ENCODE data around the gene SSBP4. TPM values are rescaled to one million over a fixed set of nuclear protein-coding genes. Genes with fewer than 3 reads are reported as not detected.
A peak's percentile ranks its signal among the peaks of the same experiment; 100 is the strongest.

The SSBP4 gene
- total RNA-seq, 1 experiment from 2014 or later: 164 TPM

DNA sequence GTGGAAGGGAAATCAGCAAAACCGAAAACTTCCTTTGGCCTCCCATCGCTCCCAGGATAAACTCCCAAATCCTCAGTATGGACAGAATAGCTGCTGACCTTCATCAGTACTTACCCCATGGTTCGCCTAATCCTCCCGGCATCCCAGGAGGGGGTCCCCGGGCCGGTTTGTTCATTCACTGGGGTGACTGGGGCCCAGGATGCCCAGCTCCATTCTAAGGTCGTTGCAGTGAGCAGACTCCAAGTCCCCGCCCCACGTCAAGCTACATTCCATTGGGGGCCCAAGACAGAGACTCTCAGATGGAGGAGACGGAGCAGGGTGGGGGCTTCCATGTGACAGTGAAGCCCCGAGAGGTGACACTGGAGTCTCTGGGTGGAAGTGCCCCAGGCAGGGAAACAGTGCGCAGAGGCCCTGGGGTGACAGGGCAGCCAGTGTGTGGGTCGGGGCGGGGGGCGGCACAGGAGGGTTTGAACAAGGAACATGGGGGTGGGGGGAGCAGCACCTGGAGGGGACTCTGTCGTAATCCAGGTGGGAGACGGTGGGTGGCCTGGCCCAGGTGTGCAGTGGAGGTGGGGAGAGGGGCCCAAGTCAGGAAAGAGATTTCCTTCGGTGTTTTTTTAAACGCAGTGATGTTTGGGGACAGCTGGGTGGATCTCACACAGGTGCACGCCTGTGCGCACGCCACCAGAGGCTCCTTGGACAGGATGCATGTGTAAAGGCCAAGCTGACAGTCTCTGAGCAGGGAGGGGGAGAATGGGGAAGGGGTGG, 5.1 kb downstream of the SSBP4 start:
- Histone ChIP-seq H3K27ac (ENCODE audit: low read depth, low read length) (no peak overlapping the region), H3K79me2 (ENCODE audit: insufficient read depth, low read length) (peaks cover 78% of the 10 kb centered on the region), H3K9ac (ENCODE audit: low read length) (no peak overlapping the region), H3K27me3 (ENCODE audit: insufficient read depth, low read length) (no peaks in the 10 kb centered on the region), H3K9me2 (ENCODE audit: insufficient read depth) (no peaks in the 10 kb centered on the region), H3K4me2 (ENCODE audit: low read length) (no peak overlapping the region), H3K36me3 (ENCODE audit: control insufficient read depth in 1 of 2, insufficient read depth in 2 of 2, low read length in 2 of 2) (peaks cover 0 to 2% of the 10 kb centered on the region in 2 experiments; a peak in 2 of 4 replicates), H3K4me3 (replicated peaks in 1 of 2; ENCODE audit: low read depth in 1 of 2, low read length in 2 of 2) (no peak overlapping the region), H3K9me3 (ENCODE audit: control insufficient read depth in 1 of 2, insufficient read depth in 1 of 2, low read depth in 1 of 2, low read length in 2 of 2) (no peaks in the 10 kb centered on the region), H4K20me1 (ENCODE audit: insufficient read depth) (no peaks in the 10 kb centered on the region), H2AFZ (ENCODE audit: low read depth, low read length, poor library complexity, severe bottlenecking) (no peak overlapping the region), H3K4me1 (ENCODE audit: control insufficient read depth in 1 of 2, insufficient read depth in 2 of 2, low read length in 2 of 2) (peaks cover 22 to 50% of the 10 kb centered on the region in 2 experiments)
- POLR2A ChIA-PET: no interaction called here
- intact Hi-C loops (cut with micrococcal nuclease): no loop called here
- no peak for ATAC-seq
- RAD21 ChIA-PET (ENCODE audit: low non-redundant PET in 1 of 2, low total read pairs in 2 of 2, uncharacterized antibody in 2 of 2, unreplicated experiment in 2 of 2): no interaction called here
- no TSS peak for BruUV-seq (replicated peaks)
- CTCF ChIA-PET: interaction anchor here (0.6 kb wide), 1 partner anchor 114 kb away, joined by 3 read pairs; no protein-coding TSS in a partner anchor
- DNase-seq (ENCODE audit: low read depth, low spot score): no peak
- no peak for TF ChIP-seq EZH2phosphoT487 (IDR thresholded peaks at IDR 0.05; ENCODE audit: borderline replicate concordance)
- no peak for TF ChIP-seq CEBPB (IDR thresholded peaks at IDR 0.05; ENCODE audit: low read depth)
- no peak for TF ChIP-seq ATF3 (IDR thresholded peaks at IDR 0.05)
- no peak for TF ChIP-seq YY1 (IDR thresholded peaks at IDR 0.05; ENCODE audit: extremely low read depth, insufficient replicate concordance, low read depth, low read length)
- no peak for TF ChIP-seq POLR2A (IDR thresholded peaks at IDR 0.05; ENCODE audit: borderline replicate concordance, extremely low read depth, insufficient read depth, insufficient read length)
- TF ChIP-seq CBX3 (IDR thresholded peaks at IDR 0.05; ENCODE audit: low read depth): no peak

- H3K9me2 ChIP-seq (ENCODE audit: insufficient read depth): no peaks in the 10 kb centered on the region
- peaks cover 0 to 2% of the 10 kb centered on the region in 2 experiments; a peak in 2 of 4 replicates for H3K36me3 ChIP-seq (ENCODE audit: control insufficient read depth in 1 of 2, insufficient read depth in 2 of 2, low read length in 2 of 2)
- no peak overlapping the region for H3K4me2 ChIP-seq (ENCODE audit: low read length)
- peaks cover 22 to 48% of the 10 kb centered on the region in 2 experiments for H3K4me1 ChIP-seq (ENCODE audit: control insufficient read depth in 1 of 2, insufficient read depth in 2 of 2, low read length in 2 of 2)
- no peaks in the 10 kb centered on the region for H4K20me1 ChIP-seq (ENCODE audit: insufficient read depth)
- no peak for DNase-seq (ENCODE audit: low read depth, low spot score)
- no peak overlapping the region for H3K9ac ChIP-seq (ENCODE audit: low read length)
- no peak for ATAC-seq
- BruUV-seq (replicated peaks): no TSS peak
- H3K27ac ChIP-seq (ENCODE audit: low read depth, low read length): peak overlapping the region; percentile 35; the same call in 1 of the 2 replicates
- peaks cover 71% of the 10 kb centered on the region for H3K79me2 ChIP-seq (ENCODE audit: insufficient read depth, low read length)
- H3K4me3 ChIP-seq (replicated peaks in 1 of 2; ENCODE audit: low read depth in 1 of 2, low read length in 2 of 2): no peak overlapping the region
- ChIA-PET RAD21 (ENCODE audit: low non-redundant PET in 1 of 2, low total read pairs in 2 of 2, uncharacterized antibody in 2 of 2, unreplicated experiment in 2 of 2) (no interaction called here), POLR2A (no interaction called here), CTCF (no interaction called here)
- no peaks in the 10 kb centered on the region for H3K27me3 ChIP-seq (ENCODE audit: insufficient read depth, low read length)
- intact Hi-C loops (cut with micrococcal nuclease): no loop called here
- no peaks in the 10 kb centered on the region for H3K9me3 ChIP-seq (ENCODE audit: control insufficient read depth in 1 of 2, insufficient read depth in 1 of 2, low read depth in 1 of 2, low read length in 2 of 2)
- H2AFZ ChIP-seq (ENCODE audit: low read depth, low read length, poor library complexity, severe bottlenecking): no peak overlapping the region
- TF ChIP-seq ATF3 (IDR thresholded peaks at IDR 0.05) (no peak), CEBPB (IDR thresholded peaks at IDR 0.05; ENCODE audit: low read depth) (no peak), ELF1 (IDR thresholded peaks at IDR 0.05; ENCODE audit: borderline replicate concordance, low read depth) (no peak), ZFX (IDR thresholded peaks at IDR 0.05) (no peak), FOSL1 (IDR thresholded peaks at IDR 0.05; ENCODE audit: low read depth) (no peak), POLR2AphosphoS5 (IDR thresholded peaks at IDR 0.05; ENCODE audit: low read depth, low read length) (no peak), SIN3A (IDR thresholded peaks at IDR 0.05; ENCODE audit: low read depth) (no peak), SRF (IDR thresholded peaks at IDR 0.05; ENCODE audit: low read depth) (no peak), RAD21 (IDR thresholded peaks at IDR 0.05; ENCODE audit: low read depth) (no peak), CBX3 (IDR thresholded peaks at IDR 0.05; ENCODE audit: low read depth) (no peak), EZH2 (IDR thresholded peaks at IDR 0.05) (no peak), JUND (IDR thresholded peaks at IDR 0.05) (no peak), ZNF274 (IDR thresholded peaks at IDR 0.05; ENCODE audit: low read depth, low read length) (no peak), EZH2phosphoT487 (IDR thresholded peaks at IDR 0.05; ENCODE audit: borderline replicate concordance) (no peak)
- TF ChIP-seq, protein P1, sequence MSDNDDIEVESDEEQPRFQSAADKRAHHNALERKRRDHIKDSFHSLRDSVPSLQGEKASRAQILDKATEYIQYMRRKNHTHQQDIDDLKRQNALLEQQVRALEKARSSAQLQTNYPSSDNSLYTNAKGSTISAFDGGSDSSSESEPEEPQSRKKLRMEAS (IDR thresholded peaks at IDR 0.05): no peak
- TF ChIP-seq, protein P2, sequence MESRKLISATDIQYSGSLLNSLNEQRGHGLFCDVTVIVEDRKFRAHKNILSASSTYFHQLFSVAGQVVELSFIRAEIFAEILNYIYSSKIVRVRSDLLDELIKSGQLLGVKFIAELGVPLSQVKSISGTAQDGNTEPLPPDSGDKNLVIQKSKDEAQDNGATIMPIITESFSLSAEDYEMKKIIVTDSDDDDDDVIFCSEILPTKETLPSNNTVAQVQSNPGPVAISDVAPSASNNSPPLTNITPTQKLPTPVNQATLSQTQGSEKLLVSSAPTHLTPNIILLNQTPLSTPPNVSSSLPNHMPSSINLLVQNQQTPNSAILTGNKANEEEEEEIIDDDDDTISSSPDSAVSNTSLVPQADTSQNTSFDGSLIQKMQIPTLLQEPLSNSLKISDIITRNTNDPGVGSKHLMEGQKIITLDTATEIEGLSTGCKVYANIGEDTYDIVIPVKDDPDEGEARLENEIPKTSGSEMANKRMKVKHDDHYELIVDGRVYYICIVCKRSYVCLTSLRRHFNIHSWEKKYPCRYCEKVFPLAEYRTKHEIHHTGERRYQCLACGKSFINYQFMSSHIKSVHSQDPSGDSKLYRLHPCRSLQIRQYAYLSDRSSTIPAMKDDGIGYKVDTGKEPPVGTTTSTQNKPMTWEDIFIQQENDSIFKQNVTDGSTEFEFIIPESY (IDR thresholded peaks at IDR 0.05; ENCODE audit: extremely low read depth, insufficient replicate concordance, low read length): no peak
These were observed 5.8 kb downstream of the SSBP4 start for GRCh38 chr19:18424890-18425514.

All from HCT116 (cell line).